Neural progenitor cell (in vitro differentiated cells): ENCODE measurements around the gene CLEC20A. TPM values are rescaled to one million over a fixed set of nuclear protein-coding genes. Genes with fewer than 3 reads are reported as not detected.

ENCODE experiments used
- DNase-seq: peaks from one replicate; pipeline ENCODE4 v3.0.0-alpha.2; 2016; ENCODE audit warnings: low spot score
- H2AFZ ChIP-seq: fragments of 200-600 bp; sonication (generic); replicated peaks from 2 replicates; pipeline ENCODE4 v1.6.1; 2016; ENCODE audit warnings: antibody characterized with exemption
- H3F3A ChIP-seq: fragments of 200-600 bp; sonication (generic); 2 replicates; pipeline ENCODE4 v1.6.1; 2016; ENCODE audit warnings: antibody characterized with exemption, low read depth
- H3K27ac ChIP-seq: fragments of 200-600 bp; sonication (generic); 2 replicates; pipeline ENCODE4 v1.5.1; 2016; ENCODE audit warnings: mild to moderate bottlenecking
- H3K27me3 ChIP-seq: fragments of 200-600 bp; sonication (generic); 2 replicates; pipeline ENCODE4 v1.6.1; 2016; ENCODE audit warnings: mild to moderate bottlenecking, moderate library complexity
- H3K36me3 ChIP-seq: fragments of 200-600 bp; sonication (generic); 2 replicates; pipeline ENCODE4 v1.5.1; 2016
- H3K4me1 ChIP-seq: fragments of 200-600 bp; sonication (generic); 2 replicates; pipeline ENCODE4 v1.6.1; 2016; ENCODE audit warnings: mixed run types
- H3K4me2 ChIP-seq: fragments of 200-600 bp; sonication (generic); 2 replicates; pipeline ENCODE4 v1.6.1; 2016
- H3K4me3 ChIP-seq: fragments of 200-600 bp; sonication (generic); 2 replicates; pipeline ENCODE4 v1.5.1; 2016
- H3K79me2 ChIP-seq: fragments of 200-600 bp; sonication (generic); 2 replicates; pipeline ENCODE4 v1.6.1; 2016; ENCODE audit warnings: low read depth
- H3K9ac ChIP-seq: fragments of 200-600 bp; sonication (generic); 2 replicates; pipeline ENCODE4 v1.6.1; 2016
- H3K9me3 ChIP-seq: fragments of 200-600 bp; sonication (generic); 2 replicates; pipeline ENCODE4 v1.5.1; 2016; ENCODE audit warnings: low read depth
- H4K20me1 ChIP-seq: fragments of 200-600 bp; sonication (generic); 2 replicates; pipeline ENCODE4 v1.6.1; 2016; ENCODE audit warnings: low read depth
- H3K27ac Mint-ChIP-seq: 3 replicates; pipeline ENCODE4 v1.8.0; 2021; ENCODE audit warnings: mixed read lengths
- H3K27me3 Mint-ChIP-seq: 2 replicates; pipeline ENCODE4 v1.8.0; 2022; ENCODE audit warnings: low read depth, mild to moderate bottlenecking, inconsistent platforms, moderate library complexity, mixed read lengths; ENCODE audit not compliant: insufficient read depth
- H3K36me3 Mint-ChIP-seq: 3 replicates; pipeline ENCODE4 v1.8.0; 2021; ENCODE audit warnings: mixed read lengths
- H3K4me1 Mint-ChIP-seq: 3 replicates; pipeline ENCODE4 v1.8.0; 2021; ENCODE audit warnings: mixed read lengths
- H3K4me3 Mint-ChIP-seq: 3 replicates; pipeline ENCODE4 v1.8.0; 2021; ENCODE audit warnings: mild to moderate bottlenecking, moderate library complexity, mixed read lengths
- H3K9me3 Mint-ChIP-seq: 3 replicates; pipeline ENCODE4 v1.8.0; 2020; ENCODE audit warnings: mixed read lengths
- CTCF ChIP-seq: fragments of 200-600 bp; sonication (generic); IDR thresholded peaks from 2 replicates; pipeline ENCODE4 v1.5.1; 2017; ENCODE audit warnings: antibody characterized with exemption, mild to moderate bottlenecking
- EZH2 ChIP-seq: fragments of 200-600 bp; sonication (generic); IDR thresholded peaks from 2 replicates; pipeline ENCODE4 v1.6.1; 2017; ENCODE audit warnings: antibody characterized with exemption, mild to moderate bottlenecking, moderate library complexity
- EZH2phosphoT487 ChIP-seq: fragments of 200-600 bp; sonication (generic); IDR thresholded peaks from 2 replicates; pipeline ENCODE4 v1.6.1; 2017; ENCODE audit warnings: antibody characterized with exemption
- total RNA-seq: library from RNA; depleted of rRNA; stranded (reverse); fragments of >200 nt; gene quantifications from 2 replicates; pipeline ENCODE4 v1.2.3, GENCODE V29; 2015; ENCODE audit warnings: low replicate concordance

CLEC20A gene
- total RNA-seq, 1 donor from 2014 or later, result not detected

- H3K9me3 Mint-ChIP-seq, result no peaks in the 10 kb centered on the region
- TF ChIP-seq EZH2phosphoT487 (no peak), EZH2 (no peak), CTCF (no peak)
- no peak overlapping the region for H3K4me3 Mint-ChIP-seq
- H3K27ac Mint-ChIP-seq, result peak overlapping the region; percentile 25
- no peaks in the 10 kb centered on the region for H4K20me1 ChIP-seq
- H3K36me3 ChIP-seq, result no peaks in the 10 kb centered on the region
- H3K4me1 ChIP-seq, result no peaks in the 10 kb centered on the region
- peaks cover 12% of the 10 kb centered on the region for H3K27me3 Mint-ChIP-seq
- H3K4me3 ChIP-seq, result no peak overlapping the region
- no peak overlapping the region for H2AFZ ChIP-seq
- no peaks in the 10 kb centered on the region for H3F3A ChIP-seq
- H3K9me3 ChIP-seq, result no peaks in the 10 kb centered on the region
- H3K27me3 ChIP-seq, result no peaks in the 10 kb centered on the region
- H3K79me2 ChIP-seq, result no peaks in the 10 kb centered on the region
- DNase-seq, result no peak
- no peaks in the 10 kb centered on the region for H3K36me3 Mint-ChIP-seq
- no peak overlapping the region for H3K9ac ChIP-seq
- no peak overlapping the region for H3K4me2 ChIP-seq
- peaks cover 6% of the 10 kb centered on the region for H3K4me1 Mint-ChIP-seq
- H3K27ac ChIP-seq, result no peak overlapping the region
These were observed 5.0 kb downstream of the CLEC20A start for GRCh38 chr1:178491721-178492120.

DNA sequence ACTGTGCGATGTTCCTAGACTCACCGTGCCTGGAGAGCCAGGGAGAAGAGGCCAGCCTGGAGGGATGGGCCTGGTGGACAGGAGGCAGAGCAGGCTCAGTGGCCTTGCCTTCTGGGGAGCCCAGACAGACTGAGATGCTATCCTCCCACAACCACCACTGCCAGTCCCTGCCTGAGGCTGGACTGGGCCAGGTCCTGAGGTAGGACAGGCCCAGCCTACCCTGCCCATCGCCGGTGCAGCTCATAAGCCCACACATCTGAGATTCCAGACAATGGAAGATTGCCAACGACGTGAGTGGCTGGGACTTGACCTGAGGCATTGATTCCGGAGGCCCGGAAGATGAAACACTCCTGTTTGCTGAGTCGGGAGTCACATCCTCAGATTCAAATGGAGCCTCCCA lies 5.8 kb downstream of the CLEC20A start:
- no peak for TF ChIP-seq CTCF
- TF ChIP-seq EZH2phosphoT487, result no peak
- TF ChIP-seq EZH2, result no peak
- Histone ChIP-seq H3K4me3 (no peak overlapping the region), H4K20me1 (no peaks in the 10 kb centered on the region), H3K27ac (no peak overlapping the region), H3K4me1 (no peaks in the 10 kb centered on the region), H3K4me2 (no peak overlapping the region), H3K36me3 (no peaks in the 10 kb centered on the region), H3K79me2 (no peaks in the 10 kb centered on the region), H3F3A (no peaks in the 10 kb centered on the region), H3K9me3 (no peaks in the 10 kb centered on the region), H3K27me3 (no peaks in the 10 kb centered on the region), H2AFZ (no peak overlapping the region), H3K9ac (no peak overlapping the region)
- H3K27me3 Mint-ChIP-seq, result peaks cover 12% of the 10 kb centered on the region
- no peak overlapping the region for H3K4me3 Mint-ChIP-seq
- no peak overlapping the region for H3K27ac Mint-ChIP-seq
- peaks cover 6% of the 10 kb centered on the region for H3K4me1 Mint-ChIP-seq
- H3K36me3 Mint-ChIP-seq, result no peaks in the 10 kb centered on the region
- no peak for DNase-seq
- H3K9me3 Mint-ChIP-seq, result no peaks in the 10 kb centered on the region

DNA sequence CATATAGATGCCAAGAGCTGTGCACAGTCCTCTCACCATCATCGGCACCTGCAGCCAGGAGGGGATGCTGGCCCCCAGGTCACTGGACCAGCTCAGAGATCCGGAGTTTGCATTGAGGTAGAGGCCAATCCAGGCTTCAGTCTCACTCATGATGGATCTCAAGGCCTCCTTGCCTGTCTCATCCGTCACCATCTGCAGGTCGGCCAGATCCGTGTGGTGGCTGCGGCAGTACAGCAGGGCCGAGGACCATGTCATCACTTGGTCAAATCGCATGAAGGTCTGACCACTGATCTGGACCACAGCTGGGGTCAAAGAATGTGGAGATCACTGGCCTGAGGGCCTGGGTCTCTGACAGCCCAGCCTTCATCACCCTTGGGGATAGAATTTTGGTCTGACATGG lies 6.6 kb downstream of the CLEC20A start:
- Histone ChIP-seq H3K4me3 (no peak overlapping the region), H3K4me2 (no peak overlapping the region), H3K27ac (no peak overlapping the region), H3K9me3 (no peaks in the 10 kb centered on the region), H4K20me1 (no peaks in the 10 kb centered on the region), H3K79me2 (no peaks in the 10 kb centered on the region), H3K4me1 (no peaks in the 10 kb centered on the region), H3K27me3 (no peaks in the 10 kb centered on the region), H3K36me3 (no peaks in the 10 kb centered on the region), H3K9ac (no peak overlapping the region), H3F3A (no peaks in the 10 kb centered on the region), H2AFZ (no peak overlapping the region)
- Mint-ChIP-seq H3K4me1 (peaks cover 6% of the 10 kb centered on the region), H3K27me3 (peaks cover 10% of the 10 kb centered on the region), H3K36me3 (no peaks in the 10 kb centered on the region), H3K4me3 (no peak overlapping the region), H3K27ac (no peak overlapping the region), H3K9me3 (no peaks in the 10 kb centered on the region)
- DNase-seq, result no peak
- TF ChIP-seq EZH2, result no peak
- no peak for TF ChIP-seq EZH2phosphoT487
- TF ChIP-seq CTCF, result no peak

DNA sequence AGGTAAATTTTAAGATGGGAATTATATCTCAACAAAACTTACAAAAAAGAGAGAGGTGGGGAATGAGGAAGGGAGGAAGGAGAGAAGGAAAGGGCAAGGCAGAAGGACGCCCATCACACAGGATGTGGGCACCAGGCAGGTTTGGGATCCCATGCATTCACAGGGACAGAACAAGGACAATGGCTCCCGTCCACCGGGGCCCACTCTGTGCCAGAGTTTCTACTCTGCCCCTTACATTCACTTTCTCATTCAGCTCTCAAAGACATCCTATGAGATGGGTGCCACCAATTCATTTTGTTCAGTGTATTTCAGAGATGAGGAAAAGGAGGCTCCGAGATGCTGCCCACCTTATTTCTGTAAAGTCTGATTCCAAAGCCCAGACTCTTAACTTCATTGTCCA lies 7.4 kb downstream of the CLEC20A start:
- DNase-seq, result no peak
- Histone ChIP-seq H3K27me3 (no peaks in the 10 kb centered on the region), H3K27ac (no peak overlapping the region), H3F3A (no peaks in the 10 kb centered on the region), H4K20me1 (no peaks in the 10 kb centered on the region), H3K36me3 (no peaks in the 10 kb centered on the region), H3K4me1 (no peaks in the 10 kb centered on the region), H3K4me3 (no peak overlapping the region), H2AFZ (no peak overlapping the region), H3K79me2 (no peaks in the 10 kb centered on the region), H3K4me2 (no peak overlapping the region), H3K9me3 (no peaks in the 10 kb centered on the region), H3K9ac (no peak overlapping the region)
- Mint-ChIP-seq H3K36me3 (no peaks in the 10 kb centered on the region), H3K27me3 (peaks cover 6% of the 10 kb centered on the region), H3K27ac (no peak overlapping the region), H3K4me1 (peaks cover 6% of the 10 kb centered on the region), H3K4me3 (no peak overlapping the region), H3K9me3 (no peaks in the 10 kb centered on the region)
- no peak for TF ChIP-seq EZH2
- no peak for TF ChIP-seq CTCF
- TF ChIP-seq EZH2phosphoT487, result no peak
